HUES64 (cell line): Measurements from ENCODE around the gene SLC16A3.
"Not testable (repeated sequence)": the region's sequence is repeated elsewhere in the genome, so short reads cannot be mapped to it uniquely, and the experiment has no call there.

Experiments used
- H3K27ac ChIP-seq: 2 replicates; pipeline ENCODE4 v1.7.0; 2013; ENCODE audit warnings: low read depth, low read length, inconsistent platforms
- H3K27me3 ChIP-seq: 2 replicates; pipeline ENCODE4 v1.6.1; 2013; ENCODE audit warnings: mild to moderate bottlenecking, low read length; ENCODE audit not compliant: insufficient read depth
- H3K36me3 ChIP-seq: 2 replicates; pipeline ENCODE4 v1.6.1; 2013; ENCODE audit warnings: mild to moderate bottlenecking, low read length; ENCODE audit not compliant: insufficient read depth
- H3K4me1 ChIP-seq: 2 replicates; pipeline ENCODE4 v1.6.1; 2013; ENCODE audit warnings: mild to moderate bottlenecking, low read length, moderate library complexity; ENCODE audit not compliant: insufficient read depth
- H3K4me3 ChIP-seq: 2 replicates; pipeline ENCODE4 v1.5.1; 2013; ENCODE audit warnings: mild to moderate bottlenecking, low read length, moderate library complexity
- H3K9ac ChIP-seq: 2 replicates; pipeline ENCODE4 v1.6.1; 2013; ENCODE audit warnings: mild to moderate bottlenecking, low read depth, low read length
- H3K9me3 ChIP-seq: 2 replicates; pipeline ENCODE4 v1.6.1; 2013; ENCODE audit warnings: low read depth, low read length; ENCODE audit not compliant: insufficient read depth
- WGBS: fragments of 150-250, 120-280 bp; methylation state at CpG from one replicate; pipeline ENCODE4 v1.1.7; 2013; ENCODE audit warnings: missing lambda C conversion rate; 5-methylcytosine and 5-hydroxymethylcytosine counted together

SLC16A3 gene

GRCh38 chr17:82254746-82255145, 25.9 kb downstream of the SLC16A3 start:
- not testable (repeated sequence) for H3K9me3 ChIP-seq, H3K4me1 ChIP-seq, H3K4me3 ChIP-seq, H3K27me3 ChIP-seq, H3K9ac ChIP-seq, H3K27ac ChIP-seq
- H3K36me3 ChIP-seq: peaks cover 85% of the 10 kb centered on the region
- 96% methylated on average over 33 of the region's 33 CpGs for WGBS

DNA sequence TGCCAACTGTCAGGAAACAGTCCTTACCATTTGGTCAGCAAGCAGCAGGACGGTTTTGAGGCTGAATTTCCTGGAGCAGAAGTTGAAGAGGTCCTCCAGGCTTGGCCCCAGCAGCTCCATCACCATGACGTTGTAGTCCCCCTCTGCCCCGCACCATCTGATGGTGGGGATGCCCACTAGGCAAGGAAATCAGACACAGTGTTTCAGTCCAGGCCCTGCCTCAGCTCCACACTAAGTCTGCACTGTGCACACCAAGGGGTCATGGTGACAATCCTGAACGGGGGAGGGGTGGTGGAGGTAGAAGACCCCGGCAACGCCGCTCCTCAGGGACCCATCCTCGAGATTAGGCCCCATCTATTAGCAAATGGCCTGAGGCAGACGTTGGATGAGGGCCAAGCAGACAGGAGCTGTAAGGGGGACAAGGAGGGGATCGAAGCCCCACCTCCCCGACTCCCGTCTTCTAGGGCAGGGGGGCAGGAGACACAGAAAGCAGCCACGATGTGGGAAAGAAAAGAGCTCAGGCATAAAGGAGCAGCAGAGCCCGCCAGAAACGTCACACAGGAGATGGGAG, 26.6 kb downstream of the SLC16A3 start:
- peaks cover 85% of the 10 kb centered on the region for H3K36me3 ChIP-seq
- no peak overlapping the region for H3K4me3 ChIP-seq
- WGBS: 95% methylated on average over 15 of the region's 15 CpGs
- no peak overlapping the region for H3K27ac ChIP-seq
- H3K9me3 ChIP-seq: no peaks in the 10 kb centered on the region
- H3K9ac ChIP-seq: no peak overlapping the region
- no peaks in the 10 kb centered on the region for H3K4me1 ChIP-seq
- H3K27me3 ChIP-seq: no peaks in the 10 kb centered on the region

- no peak overlapping the region for H3K27ac ChIP-seq
- no peaks in the 10 kb centered on the region for H3K4me1 ChIP-seq
- H3K27me3 ChIP-seq: no peaks in the 10 kb centered on the region
- H3K4me3 ChIP-seq: no peak overlapping the region
- peaks cover 85% of the 10 kb centered on the region for H3K36me3 ChIP-seq
- H3K9me3 ChIP-seq: no peaks in the 10 kb centered on the region
- 96% methylated on average over 14 of the region's 14 CpGs for WGBS
- no peak overlapping the region for H3K9ac ChIP-seq
These were observed 27.5 kb downstream of the SLC16A3 start for GRCh38 chr17:82256242-82256885.

- Histone ChIP-seq H3K4me1 (no peaks in the 10 kb centered on the region), H3K27me3 (no peaks in the 10 kb centered on the region), H3K9ac (no peak overlapping the region), H3K36me3 (peaks cover 85% of the 10 kb centered on the region), H3K9me3 (no peaks in the 10 kb centered on the region), H3K4me3 (no peak overlapping the region), H3K27ac (no peak overlapping the region)
- 91% methylated on average over 10 of the region's 10 CpGs for WGBS
These were observed 28.6 kb downstream of the SLC16A3 start for GRCh38 chr17:82257473-82257872.

DNA sequence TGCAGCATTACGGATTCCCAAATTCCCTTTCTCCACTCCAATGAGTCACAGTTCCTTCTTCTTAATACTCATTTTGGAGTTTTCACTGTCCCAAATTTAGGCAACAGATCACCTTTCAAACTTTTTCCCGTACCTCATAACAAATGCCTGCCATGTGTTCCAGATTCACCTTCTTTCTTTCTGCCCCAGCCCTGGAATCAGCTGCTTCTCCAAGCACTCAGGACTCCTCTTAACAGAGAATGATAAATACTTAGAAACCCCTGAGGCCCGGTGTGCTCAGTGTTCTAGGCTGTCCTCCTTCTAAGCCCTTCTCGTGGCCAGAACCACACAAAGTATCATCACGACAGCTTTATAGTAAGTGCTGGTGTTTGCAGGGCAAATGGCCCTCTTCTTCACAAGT, 29.7 kb downstream of the SLC16A3 start:
- H3K9me3 ChIP-seq: no peaks in the 10 kb centered on the region
- no peaks in the 10 kb centered on the region for H3K27me3 ChIP-seq
- H3K27ac ChIP-seq: no peak overlapping the region
- peaks cover 85% of the 10 kb centered on the region for H3K36me3 ChIP-seq
- 95% methylated on average over 5 of the region's 5 CpGs for WGBS
- H3K4me3 ChIP-seq: no peak overlapping the region
- no peaks in the 10 kb centered on the region for H3K4me1 ChIP-seq
- no peak overlapping the region for H3K9ac ChIP-seq

GRCh38 chr17:82259972-82260961, 31.4 kb downstream of the SLC16A3 start:
- H3K9ac ChIP-seq, H3K27ac ChIP-seq, H3K4me3 ChIP-seq, H3K9me3 ChIP-seq, H3K4me1 ChIP-seq, H3K27me3 ChIP-seq: not testable (repeated sequence)
- H3K36me3 ChIP-seq: peaks cover 97% of the 10 kb centered on the region
- WGBS: 95% methylated on average over 8 of the region's 8 CpGs

DNA sequence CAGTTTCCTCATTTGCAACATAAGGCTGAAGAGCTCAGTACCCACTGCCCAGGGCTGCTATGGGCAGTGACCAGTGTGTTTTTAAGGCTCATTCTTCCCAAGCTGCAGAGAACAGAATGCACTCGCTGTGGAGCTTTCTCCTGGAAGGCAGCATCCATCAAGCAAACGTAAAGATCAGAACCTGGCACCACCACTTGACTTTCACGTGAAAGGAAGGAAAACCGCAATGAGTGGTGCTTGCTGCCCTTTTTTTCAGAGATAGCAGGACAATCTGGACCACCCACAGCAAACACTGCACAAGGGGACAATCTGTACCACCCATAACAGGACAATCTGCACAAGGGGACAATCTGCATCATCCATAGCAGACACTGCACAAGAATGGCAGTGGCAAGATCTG, 33.5 kb downstream of the SLC16A3 start:
- no peak overlapping the region for H3K27ac ChIP-seq

GRCh38 chr17:82263641-82264040, 34.8 kb downstream of the SLC16A3 start:
- Histone ChIP-seq H3K27me3 (no peaks in the 10 kb centered on the region), H3K36me3 (peaks cover 83% of the 10 kb centered on the region), H3K9me3 (no peaks in the 10 kb centered on the region), H3K4me1 (0 out of 2 replicates have a peak, but pooled peaks cover 3% of the 10 kb centered on the region), H3K9ac (no peak overlapping the region), H3K4me3 (no peak overlapping the region), H3K27ac (no peak overlapping the region)
- 95% methylated on average over 9 of the region's 9 CpGs for WGBS

More for the DNA sequence above, 33.5 kb downstream of the SLC16A3 start:
- H3K4me3 ChIP-seq: no peak overlapping the region
- no peaks in the 10 kb centered on the region for H3K4me1 ChIP-seq
- no peaks in the 10 kb centered on the region for H3K9me3 ChIP-seq
- H3K27me3 ChIP-seq: no peaks in the 10 kb centered on the region
- 94% methylated on average over 4 of the region's 4 CpGs for WGBS
- H3K9ac ChIP-seq: no peak overlapping the region
- peaks cover 93% of the 10 kb centered on the region for H3K36me3 ChIP-seq

GRCh38 chr17:82266142-82266541, 37.3 kb downstream of the SLC16A3 start:
- Histone ChIP-seq H3K9me3 (no peaks in the 10 kb centered on the region), H3K27me3 (no peaks in the 10 kb centered on the region), H3K36me3 (peaks cover 71% of the 10 kb centered on the region), H3K4me1 (0 out of 2 replicates have a peak, but pooled peaks cover 3% of the 10 kb centered on the region), H3K9ac (no peak overlapping the region), H3K27ac (no peak overlapping the region), H3K4me3 (no peak overlapping the region)
- 94% methylated on average over 10 of the region's 10 CpGs for WGBS

DNA sequence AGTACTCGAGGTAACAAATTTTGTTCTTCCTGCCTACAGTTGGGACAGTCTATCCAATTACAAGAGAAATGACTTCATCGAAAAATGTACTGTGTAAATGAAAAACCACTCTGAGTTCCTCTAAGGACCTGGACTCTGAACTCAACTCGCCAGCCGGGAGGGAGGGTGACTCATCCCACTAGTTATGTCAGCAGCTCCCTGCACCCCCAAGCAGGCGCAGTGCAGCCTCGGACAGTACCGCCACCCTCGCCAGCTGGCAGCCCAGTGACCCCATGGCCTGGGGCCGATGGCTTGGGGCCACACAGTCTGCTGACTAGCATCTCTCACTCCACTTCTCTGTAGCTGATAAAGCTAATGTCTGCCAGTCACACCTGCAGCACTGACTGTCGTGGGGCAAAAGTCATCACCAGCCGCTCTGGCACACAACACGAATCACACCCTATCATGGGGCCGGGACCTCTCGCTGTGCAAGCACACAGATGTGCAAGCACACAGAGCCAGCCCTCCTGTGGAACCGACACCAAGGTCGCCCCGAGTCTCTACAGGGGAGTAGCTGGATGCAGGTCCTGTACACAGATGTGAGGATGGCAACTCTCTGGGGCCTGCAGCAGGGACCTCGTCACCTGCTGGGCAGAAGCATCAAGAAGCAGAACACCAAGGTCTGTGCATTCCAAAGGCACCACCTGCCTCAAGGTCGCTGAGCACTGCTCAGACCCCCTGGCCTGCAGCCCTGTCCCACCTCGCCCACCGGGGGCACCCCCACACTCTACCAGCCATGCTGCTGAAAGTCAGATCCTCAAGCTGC, 38.9 kb downstream of the SLC16A3 start:
- peaks cover 63% of the 10 kb centered on the region for H3K36me3 ChIP-seq
- no peak overlapping the region for H3K4me3 ChIP-seq
- H3K27ac ChIP-seq: no peak overlapping the region
- H3K9me3 ChIP-seq: no peaks in the 10 kb centered on the region
- peaks cover 3% of the 10 kb centered on the region; the same call in 1 of the 2 replicates for H3K4me1 ChIP-seq
- H3K27me3 ChIP-seq: no peaks in the 10 kb centered on the region
- 89% methylated on average over 21 of the region's 21 CpGs for WGBS
- no peak overlapping the region for H3K9ac ChIP-seq
